HG02763 (cell line): ENCODE measurements around the gene CDY2B.
"Not testable (repeated sequence)": the region's sequence is repeated elsewhere in the genome, so short reads cannot be mapped to it uniquely, and the experiment has no call there.

Experiments
- ATAC-seq: cut with Tn5 transposase; IDR thresholded peaks from one replicate; pipeline ENCODE4 v1.9.1; 2021; ENCODE audit warnings: mild to moderate bottlenecking, moderate library complexity; ENCODE audit not compliant: unreplicated experiment

The CDY2B gene, protein sequence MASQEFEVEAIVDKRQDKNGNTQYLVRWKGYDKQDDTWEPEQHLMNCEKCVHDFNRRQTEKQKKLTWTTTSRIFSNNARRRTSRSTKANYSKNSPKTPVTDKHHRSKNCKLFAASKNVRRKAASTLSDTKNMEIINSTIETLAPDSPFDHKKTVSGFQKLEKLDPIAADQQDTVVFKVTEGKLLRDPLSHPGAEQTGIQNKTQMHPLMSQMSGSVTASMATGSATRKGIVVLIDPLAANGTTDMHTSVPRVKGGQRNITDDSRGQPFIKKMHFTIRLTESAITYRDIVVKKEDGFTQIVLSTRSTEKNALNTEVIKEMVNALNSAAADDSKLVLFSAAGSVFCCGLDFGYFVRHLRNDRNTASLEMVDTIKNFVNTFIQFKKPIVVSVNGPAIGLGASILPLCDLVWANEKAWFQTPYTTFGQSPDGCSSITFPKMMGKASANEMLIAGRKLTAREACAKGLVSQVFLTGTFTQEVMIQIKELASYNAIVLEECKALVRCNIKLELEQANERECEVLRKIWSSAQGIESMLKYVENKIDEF

DNA sequence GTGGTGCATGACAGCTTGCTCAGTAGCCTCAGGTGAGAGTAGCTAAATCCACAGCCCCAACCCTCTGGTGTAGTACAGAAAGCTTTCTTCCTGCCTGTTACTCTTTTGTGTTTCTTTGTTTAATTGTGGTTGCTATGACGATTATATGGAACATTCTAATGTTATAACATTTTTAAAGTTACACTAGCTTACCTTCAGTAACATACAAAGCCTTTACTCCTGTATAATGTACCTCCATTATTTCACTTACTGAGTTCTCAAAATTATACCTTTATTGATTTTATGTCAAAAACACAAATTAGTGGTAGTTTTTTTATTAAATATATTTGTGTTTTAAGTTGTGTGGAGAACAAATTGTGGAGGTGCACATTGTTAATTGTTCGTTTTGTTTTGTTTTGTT lies at the start of gene CDY2B:
TSS of gene CDY2B (minus strand) at position 101 of the 400 bp plus-strand sequence. CDS start 328 bp downstream, outside the sequence.
- not testable (repeated sequence) for ATAC-seq

DNA sequence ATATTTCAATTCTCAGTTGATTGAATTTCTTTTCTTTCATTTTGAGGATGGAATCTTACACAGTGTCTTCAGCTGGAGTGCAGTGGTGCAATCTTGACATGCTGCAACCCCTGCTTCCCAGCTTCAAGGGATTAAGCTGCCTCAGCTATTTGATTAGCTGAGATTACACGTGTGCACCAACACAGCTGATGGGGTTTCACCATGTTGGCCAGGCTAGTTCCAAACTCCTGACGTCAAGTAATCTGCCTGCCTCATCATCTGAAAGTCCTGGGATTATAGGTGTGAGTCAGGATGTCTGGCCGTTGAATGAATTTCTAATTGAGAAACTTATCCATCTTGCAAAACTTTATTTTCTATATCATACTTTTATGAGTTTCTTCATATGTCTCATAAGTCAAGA lies 28.0 kb upstream of the CDY2B start:
- not testable (repeated sequence) for ATAC-seq

DNA sequence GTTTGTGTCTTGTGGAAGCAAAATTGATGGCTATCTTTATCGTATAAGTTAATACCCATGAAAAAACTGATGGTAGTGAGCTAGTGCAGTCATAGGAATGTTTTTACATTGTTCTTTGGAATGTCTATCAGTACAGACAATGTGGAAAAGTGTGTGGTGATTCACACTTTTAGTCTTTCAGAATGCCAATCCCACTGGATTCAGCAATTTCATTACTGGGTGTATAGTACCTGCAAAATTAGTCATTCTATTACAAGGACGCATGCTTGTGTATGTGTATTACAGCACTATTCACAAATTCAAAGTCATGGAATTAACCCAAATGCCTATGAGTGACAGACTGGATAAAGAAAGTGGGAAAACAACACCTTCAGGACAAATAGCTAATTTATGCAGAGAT lies 27.3 kb upstream of the CDY2B start:
- ATAC-seq = not testable (repeated sequence)

DNA sequence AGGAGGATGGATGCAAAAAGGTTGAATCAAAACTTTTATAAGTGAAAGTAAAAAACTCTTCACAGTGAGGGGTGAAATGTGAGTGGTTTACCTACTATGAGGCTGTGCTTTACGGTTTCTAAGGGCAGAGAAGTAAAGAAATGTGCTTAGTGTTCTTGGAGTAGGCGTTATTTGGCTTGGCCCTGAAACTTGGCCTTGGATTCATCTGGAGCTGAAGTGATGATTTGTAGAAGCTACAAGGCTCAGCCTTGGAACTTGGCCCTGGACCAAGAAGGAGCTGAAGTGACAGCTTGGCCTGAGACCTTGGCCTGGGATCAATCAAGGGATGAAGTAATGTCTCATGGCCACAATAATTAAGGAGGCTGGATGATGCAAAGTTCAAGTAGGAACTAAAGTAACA lies 1.7 kb upstream of the CDY2B start:
- not testable (repeated sequence) for ATAC-seq

DNA sequence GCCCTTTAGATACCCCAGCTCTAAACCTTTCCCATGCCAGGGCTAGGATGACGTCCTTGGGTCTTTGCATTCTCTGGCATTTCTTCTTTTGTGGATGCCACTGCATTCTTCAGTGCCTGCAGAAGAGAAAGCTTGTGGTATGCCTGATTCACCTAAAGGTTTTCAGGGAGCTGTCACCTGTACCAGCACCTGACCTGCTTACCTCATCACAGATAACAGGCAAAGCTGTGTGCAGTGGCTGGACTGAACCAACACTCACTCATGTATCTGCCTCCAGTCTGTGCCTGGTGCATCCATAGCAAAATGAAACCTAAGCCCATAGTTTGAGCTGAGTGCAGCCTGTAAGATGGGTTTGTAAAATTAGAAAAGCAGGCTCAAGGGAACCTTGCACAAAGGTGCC lies 3.3 kb downstream of the CDY2B start:
- not testable (repeated sequence) for ATAC-seq

DNA sequence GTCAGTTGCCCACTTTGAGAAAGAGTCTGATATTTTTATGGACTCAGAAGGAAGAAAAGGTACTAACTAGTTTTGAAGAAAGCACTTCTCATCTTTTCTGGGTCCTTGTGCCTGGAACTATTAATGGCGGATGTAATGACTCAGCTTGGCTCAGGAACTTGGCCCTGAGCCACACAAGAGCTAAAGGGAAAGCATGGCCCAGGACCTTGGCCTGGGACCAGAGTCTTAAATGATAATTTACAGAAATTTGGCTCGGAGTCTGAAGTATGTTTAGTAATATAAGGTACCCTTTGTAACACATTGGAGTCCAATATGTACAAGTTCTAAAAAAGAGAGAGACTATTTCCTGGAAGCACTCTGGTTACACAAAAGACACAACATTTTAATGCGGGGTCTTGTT lies 4.6 kb downstream of the CDY2B start:
- not testable (repeated sequence) for ATAC-seq

DNA sequence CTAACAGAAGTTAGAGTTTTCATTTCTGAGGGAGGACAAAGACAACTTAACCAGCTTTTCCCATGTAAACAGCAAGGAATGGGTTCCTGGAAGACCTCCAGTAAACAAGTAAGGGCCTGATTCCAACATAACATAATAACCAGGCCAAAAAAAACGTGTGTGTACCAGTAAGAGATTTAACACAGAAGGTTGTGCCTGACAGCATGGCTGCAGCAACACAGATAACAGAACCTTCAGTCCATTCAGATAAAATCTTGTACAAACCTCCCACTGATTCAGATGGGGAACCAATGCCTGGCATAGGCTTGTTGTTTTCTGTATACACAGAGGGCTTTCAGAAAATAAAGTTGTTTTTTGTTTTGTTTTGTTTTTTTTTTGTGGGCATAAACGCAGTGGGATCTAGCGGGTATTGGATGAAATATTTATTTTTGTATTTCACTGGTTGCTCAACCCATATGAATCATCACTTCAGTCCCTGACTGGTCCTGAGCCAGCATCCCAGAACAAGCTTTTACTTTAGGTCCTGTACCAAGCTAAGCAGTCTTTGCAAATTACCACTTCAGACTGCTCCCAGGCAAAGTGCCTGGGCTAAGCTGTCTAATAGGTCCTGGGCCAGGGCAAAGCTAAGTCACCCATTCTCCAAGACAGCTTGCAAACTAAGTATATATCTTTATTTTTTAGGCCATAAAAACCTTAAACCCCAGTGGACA lies 8.7 kb downstream of the CDY2B start:
- ATAC-seq = not testable (repeated sequence)

DNA sequence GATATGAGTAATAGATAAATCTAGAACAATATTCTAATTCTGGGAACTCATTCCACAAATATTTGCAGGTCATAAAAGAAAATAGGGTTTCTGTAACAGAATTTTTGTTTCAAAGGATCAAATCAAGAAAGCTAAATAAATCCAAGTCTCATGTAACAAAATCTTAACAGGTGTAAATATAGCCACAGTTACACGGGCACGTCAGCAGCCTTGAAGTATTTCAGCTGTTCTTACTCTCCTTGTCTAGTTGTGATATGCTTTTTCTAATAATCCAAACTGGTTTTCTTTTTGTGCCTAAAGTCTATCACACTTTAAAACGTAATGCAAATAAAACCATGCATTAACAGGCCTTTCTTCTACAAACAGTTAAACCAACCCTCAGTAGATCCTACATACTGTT lies 9.3 kb downstream of the CDY2B start:
- not testable (repeated sequence) for ATAC-seq

DNA sequence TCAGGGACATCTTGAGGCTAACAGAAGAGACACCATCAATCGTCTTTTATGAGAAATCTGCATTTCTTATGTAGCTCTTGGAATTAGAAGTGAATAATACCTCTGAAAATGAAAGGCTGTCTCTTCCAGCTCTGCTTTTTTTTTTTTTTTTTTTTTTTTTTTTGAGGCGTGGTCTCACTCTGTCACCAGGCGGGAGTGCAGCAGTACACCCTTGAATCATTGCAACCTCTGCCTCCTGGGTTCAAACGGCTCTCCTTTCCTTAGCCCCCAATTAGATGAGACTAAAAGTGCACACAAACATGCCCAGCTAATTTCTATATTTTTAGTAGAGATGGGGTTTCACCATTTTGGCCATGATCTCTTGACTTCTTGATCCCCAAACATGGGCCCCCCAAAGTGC lies 12.2 kb downstream of the CDY2B start:
- ATAC-seq = not testable (repeated sequence)

DNA sequence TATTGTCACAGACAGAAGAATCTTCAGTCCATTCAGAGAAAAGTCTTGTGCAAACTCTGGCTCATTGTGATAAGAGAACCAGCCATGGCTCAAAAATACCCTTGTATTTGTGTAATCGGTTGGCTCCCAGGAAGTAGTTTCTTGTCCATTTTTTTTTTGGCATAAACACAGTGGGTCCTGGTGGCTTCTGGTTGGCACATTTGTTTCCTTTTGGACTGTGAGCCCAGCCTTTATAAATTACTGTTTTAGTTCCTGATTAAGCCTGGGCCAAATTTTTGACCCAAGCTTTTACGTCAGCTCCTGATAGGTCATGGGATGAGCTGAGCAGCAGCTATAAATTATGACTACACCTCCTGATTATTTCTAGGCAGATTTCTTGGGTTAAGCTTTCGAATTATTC lies 19.4 kb downstream of the CDY2B start:
- not testable (repeated sequence) for ATAC-seq

DNA sequence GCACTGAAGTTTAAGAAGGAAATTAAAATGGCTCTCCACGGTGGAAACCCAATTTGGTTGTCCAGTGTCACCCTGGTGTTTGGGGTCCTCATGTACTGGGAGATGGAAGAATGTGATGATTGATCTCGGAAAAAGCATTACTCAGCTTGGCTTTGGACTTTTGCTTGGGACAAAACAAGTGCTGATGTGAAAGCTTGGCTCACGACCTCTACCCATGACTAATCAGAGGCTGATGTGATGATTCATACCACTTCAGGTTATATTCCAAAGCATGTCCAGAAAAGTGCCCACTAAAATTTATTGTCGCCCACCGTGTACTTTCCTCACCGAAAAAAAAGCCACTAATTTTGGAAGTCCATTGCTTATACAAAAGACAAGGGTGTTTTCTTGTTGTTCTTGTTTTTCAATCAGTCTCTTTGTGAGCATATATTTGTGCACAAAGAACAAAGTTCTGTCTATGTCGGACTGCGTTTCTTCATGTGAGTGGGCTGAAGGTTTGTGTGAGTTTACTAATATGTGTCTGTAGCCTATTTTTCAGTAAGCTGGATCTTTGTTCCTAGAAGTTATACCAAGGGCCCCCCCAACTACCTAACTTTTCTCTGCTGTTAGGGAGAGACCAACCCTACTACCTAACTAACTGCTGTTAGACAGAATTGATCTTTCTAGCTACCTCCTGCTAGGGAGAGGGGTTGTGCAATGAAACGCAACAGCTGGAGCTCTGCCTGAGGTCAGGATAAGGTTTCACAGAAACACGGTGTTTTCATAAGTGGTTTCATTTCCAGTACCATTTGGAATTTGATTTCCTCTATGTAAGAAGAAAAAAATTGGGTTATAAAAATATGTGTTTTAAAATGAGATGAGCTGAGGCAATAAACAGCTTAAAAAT lies 22.8 kb downstream of the CDY2B start:
- ATAC-seq = not testable (repeated sequence)

DNA sequence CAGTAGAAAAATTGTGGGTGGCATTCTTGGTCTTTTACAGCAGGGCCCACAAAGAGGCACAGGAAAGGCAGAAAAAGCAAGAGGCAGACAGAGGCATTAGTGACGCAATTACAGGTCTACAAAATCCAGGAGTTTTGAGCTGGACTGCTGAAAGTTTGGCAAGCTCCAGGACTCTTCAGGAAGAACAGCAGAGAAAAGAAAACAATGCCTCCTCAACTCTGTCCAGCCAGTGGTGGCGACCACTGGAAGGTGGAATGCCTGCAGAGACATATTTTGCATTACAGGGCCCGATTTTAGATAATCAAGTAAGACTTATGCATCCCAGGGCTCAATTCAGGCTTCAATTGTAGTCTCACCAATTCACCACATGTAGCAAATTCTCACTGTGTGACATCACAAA lies 23.5 kb downstream of the CDY2B start:
- not testable (repeated sequence) for ATAC-seq

DNA sequence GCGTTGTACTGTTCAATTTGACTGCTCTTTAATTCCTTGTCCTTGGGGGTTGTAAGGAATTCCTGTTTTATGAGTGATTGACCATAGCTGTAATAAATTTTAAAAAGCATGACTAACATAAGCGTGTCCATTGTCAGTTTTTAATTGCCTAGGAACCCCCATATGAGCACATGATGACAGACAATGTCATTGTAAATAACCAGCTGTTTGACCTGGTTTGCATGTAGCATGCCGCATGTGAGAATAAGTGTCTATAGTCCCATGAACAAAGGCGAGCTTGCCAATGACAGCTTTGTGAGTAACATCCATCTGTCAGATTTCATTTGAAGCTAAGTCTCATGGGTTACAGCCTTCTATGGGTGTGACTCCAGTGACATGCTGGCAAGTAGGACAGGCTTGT lies 30.9 kb downstream of the CDY2B start:
- ATAC-seq = not testable (repeated sequence)

DNA sequence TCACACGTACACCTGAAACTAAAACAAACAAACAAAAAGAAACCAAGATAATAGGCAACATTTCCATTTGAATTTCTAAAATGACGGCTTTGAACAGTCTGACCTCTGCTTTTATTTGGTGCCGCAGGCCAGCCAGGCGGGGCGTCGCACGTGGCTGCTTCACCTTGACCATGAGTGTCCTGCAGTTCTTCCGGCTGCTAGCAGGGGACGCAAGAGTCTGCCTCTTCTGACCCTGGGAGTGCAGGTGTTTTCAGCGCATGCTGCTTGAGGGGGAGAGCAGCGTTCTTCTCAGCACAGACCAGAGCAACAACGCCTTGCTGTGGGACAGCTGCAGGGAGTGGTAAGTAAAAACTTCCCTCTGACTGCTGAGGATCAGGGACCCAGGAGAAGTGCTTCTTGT lies 47.9 kb downstream of the CDY2B start:
- ATAC-seq = not testable (repeated sequence)
